GM19025 (cell line): ENCODE data around the gene RNASE12.
A peak's percentile ranks its signal among the peaks of the same experiment; 100 is the strongest.
"Not testable (repeated sequence)": the region's sequence is repeated elsewhere in the genome, so short reads cannot be mapped to it uniquely, and the experiment has no call there.

Experiments used
- ATAC-seq: cut with Tn5 transposase; IDR thresholded peaks from one replicate; pipeline ENCODE4 v1.9.1; 2021; ENCODE audit warnings: mild to moderate bottlenecking, low read depth, moderate library complexity; ENCODE audit not compliant: unreplicated experiment

Gene RNASE12, protein sequence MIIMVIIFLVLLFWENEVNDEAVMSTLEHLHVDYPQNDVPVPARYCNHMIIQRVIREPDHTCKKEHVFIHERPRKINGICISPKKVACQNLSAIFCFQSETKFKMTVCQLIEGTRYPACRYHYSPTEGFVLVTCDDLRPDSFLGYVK

DNA sequence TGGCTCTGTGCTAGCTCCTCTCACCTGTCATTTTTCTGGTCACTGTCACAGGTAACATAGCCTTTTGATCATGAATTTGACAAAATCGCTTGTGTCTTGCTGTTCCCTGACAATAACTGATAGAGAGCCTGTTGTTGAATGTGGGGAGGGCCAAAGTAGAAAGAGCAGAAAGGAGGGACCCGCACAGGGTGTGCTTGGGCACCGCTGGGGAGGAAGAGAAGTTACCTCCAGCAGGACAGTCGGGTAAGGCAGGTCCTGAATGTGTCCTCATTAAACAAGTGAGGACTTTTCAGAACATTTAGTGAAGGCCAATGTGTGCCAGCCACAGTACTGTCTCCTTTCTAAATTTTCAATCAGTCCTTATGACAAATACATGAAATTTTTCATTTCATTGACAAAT is at the start of gene RNASE12:
TSS of gene RNASE12 (minus strand) at position 142 of the 400 bp plus-strand sequence. CDS start 653 bp downstream, outside the sequence.
- ATAC-seq = no peak

DNA sequence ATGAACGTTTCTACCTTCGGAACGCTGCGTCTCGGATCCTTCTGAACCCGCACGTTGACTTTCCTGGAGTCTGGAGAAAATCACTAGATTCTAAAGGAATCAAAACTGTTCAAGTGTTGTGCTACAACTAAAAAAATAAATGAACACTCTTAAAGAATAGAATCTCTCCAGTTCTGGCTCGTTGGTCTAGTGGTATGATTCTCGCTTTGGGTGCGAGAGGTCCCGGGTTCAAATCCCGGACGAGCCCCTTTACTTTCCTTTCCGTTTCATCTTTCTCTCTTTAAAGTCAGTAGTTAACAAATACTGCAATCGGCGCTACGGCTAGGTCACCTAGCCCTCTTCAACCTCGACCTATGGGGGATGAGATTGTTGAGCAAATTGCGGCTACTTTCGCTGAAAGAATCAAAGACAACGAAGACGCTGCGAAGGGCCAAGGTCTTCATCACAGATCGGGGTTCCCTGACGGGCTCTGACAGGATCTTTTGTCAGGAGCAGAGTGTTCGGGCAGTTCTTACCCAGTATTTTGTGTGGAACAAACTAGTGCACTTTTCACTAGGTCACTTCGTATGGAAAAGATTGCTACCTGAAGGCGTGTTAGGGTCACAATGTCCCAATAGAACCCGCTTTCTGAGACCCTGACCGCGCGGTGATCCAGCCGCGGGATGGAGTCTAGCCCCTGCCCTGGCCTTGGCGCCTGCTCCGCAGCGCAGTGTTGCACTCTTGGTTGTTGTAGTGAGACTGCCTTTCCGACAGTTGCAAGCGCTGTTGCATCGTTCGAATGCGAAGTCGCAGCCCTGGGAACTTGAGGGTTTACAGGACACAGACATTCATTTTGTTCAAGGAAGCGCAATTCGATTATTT is 41.9 kb upstream of the RNASE12 start:
- peak; percentile 60 for ATAC-seq

DNA sequence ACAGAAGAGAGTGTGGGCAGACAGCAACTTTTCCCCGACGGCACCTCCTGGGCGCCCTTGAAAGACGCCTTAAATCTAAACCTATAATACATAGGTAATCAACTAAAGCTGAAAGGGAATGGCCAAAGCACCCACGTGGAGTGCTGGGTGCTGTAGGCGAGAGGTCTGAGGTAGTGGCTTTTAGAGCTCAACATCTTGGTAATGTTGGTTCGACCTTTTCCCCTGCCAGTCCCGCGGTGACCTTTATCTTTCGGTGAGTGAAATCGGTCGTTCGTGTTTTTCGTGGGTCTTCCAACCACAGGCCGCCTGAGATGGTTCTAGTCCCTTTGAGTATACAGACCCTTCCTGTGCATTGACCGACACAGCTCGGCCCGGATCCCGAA is 41.3 kb upstream of the RNASE12 start:
- peak; percentile 13 for ATAC-seq

DNA sequence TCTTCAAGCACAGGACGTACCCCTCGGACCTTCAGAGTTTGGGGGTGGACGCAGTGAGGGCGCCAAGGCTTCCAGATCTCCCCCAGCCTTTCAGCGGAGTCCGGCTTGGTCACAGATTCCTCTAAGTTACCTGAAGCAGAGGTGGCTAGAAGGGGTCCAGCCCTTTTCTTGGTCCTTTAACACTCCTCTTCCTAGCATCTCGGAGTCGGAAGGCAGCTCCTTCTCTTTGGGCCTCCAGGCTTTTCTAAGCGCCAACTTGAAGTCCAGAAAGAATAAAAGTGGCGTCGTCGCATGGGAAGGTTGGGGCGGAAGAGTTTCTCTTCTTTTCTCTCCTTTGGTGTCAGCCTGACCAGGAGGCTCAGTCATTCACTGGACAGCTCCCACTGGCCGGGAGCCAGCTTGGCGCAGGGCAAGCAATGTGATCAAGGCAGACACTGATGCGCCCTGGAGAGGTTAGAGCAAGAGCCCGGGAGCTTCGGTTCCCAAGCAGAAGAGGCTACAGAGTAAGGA is 40.8 kb upstream of the RNASE12 start:
- no peak for ATAC-seq

DNA sequence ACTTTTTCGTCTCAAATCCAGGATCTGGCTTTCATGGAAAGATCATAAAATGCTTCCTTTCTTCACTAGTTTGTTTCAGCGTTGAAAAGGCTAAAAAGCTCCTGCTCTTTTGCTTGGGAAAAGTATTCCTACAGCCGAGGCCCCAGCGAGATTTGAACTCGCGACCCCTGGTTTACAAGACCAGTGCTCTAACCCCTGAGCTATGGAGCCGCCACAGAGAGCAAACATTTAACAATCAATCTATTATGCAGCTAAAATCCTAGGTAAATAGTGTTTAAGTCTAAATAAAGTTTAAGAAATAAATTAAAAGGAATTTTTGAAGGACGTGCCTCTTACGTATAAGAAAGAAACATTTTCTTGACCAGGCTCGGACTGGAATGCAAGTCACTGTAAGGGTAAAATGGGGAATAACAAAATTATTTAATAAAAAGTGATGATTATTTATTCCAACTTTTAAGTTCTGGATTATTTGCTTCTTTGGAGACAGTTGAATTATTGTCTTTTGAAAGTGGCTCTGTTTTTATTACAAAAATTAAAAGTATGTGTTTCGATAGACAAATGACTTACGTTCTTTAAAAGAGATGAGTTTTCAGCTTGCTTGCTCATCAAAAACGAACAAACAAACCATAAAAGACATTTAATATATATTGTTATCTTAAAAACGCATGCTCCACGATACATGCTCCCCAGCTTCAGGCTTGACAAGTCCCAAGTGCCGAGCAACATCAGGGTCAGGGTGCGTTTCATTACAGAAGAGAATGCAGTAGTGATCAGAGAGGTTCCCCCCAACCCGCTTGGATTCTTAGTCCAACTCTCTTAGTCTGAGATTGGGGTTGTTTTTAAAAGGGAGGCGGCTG is 40.1 kb upstream of the RNASE12 start:
- ATAC-seq = no peak

DNA sequence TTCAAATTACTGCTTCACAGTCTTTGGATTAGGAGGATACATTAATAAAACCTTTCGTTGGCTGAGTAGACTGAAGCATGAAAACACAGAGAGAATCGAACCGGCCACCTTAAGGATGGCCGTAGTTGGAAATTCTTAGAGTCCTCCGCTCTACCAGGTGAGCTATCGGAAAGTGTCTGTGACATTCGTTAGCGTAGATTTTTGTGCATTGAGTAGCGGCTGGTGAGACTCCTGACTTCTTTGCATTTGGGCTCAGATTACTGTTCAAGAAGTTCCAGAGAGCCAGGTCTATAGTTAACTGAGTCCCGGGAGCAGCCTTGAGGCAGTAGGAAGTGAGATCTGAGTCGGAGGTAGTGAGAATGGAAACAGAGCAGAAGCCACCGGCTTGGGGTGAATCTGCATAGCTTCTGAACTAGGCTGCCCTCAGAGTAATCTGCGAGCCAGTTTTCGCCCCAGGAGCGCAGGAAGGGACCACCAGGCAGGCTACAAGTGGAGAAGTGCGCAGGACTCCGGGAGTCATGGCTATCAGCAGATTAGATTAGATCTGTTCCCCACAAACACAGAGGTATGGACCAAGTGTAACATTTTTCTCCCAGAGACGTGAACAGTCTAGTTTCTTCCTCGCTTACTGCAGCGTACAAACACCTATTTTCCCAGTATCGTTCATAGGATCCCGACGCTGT is 39.3 kb upstream of the RNASE12 start:
- no peak for ATAC-seq

DNA sequence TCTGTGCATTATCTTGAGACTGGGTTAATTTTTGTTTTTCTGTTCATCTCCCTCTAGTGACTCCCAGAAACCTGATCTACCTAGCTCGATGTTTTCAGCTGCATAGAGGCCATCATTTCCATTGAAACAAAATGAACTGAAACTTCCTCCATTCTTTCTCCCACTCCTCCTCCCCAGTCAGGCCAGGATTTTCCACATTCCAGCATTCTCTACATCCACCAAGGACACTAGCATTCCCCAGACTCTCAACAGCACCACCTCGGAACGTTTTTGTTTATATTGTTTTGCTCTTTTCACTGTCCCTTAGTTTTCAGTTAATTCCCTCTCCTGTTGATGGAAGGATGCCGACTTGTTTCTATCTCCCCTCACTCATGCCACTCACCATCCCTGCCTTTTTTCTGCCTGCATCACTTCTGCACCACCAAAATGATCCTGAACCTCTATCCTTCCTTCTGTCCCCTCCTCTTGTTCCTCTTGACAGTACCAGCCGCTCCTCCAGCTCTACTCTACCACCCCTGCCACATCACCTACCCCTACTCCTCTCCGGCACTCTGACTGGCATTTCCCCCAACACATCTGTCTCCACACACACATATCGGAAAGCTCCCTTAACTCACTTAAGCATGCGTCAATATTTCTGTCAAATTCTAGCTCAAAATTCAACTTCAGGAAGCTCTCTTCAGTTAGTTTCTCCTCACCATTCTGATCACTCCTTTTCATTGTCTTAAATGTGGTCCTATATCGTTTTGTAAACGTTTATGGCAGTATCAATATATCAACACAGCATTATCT is 37.1 kb upstream of the RNASE12 start:
- ATAC-seq = no peak

DNA sequence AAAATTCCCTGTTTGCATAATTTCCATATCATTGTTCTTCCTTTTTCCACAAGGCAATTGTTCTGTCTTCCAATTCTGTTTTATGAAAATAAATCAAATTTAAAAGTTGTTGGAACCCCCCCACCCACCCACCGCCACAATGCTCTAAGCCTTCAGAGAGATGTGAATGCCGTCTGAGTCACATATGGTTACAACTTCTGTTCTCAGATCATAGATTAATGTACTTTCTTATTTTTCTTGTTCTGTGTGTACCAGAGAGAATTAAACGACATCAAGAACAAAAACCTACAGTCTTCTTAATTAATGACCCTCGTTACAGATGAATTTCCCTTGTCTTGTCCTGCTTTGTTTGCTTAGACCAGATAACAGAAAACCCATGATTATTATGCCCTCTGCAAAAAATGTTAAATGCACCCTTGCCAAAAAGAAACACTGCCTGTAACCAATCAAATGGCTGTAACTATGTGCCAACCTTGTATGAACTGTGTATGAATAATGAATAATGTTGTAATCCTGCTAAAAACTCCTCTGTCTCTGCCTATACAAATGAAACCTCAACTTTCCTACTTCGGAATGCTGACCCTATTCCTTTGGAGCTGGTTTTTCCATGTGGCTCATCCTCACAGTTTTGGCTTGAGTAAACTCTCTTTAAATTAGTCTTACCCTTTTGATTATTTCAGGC is 36.3 kb upstream of the RNASE12 start:
- ATAC-seq = no peak

DNA sequence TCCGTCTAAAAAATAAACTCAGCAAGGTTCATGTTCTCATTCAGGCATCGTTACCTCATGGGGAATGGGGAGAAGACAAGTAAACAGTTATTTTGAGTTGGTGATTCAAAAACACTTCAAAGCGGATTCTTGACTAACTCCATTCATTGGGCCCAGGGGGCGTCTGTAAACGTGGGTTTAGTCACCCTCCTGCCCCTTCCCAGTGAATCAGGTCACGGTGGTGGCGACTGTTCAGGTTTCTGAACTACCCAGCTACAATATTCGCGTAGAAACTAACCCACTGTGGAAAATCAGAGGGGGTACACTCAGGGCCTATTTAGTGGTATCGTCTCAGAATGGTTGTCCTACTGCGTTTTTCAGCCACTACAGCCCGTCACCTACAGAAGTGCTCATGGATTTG is 35.1 kb upstream of the RNASE12 start:
- no peak for ATAC-seq

DNA sequence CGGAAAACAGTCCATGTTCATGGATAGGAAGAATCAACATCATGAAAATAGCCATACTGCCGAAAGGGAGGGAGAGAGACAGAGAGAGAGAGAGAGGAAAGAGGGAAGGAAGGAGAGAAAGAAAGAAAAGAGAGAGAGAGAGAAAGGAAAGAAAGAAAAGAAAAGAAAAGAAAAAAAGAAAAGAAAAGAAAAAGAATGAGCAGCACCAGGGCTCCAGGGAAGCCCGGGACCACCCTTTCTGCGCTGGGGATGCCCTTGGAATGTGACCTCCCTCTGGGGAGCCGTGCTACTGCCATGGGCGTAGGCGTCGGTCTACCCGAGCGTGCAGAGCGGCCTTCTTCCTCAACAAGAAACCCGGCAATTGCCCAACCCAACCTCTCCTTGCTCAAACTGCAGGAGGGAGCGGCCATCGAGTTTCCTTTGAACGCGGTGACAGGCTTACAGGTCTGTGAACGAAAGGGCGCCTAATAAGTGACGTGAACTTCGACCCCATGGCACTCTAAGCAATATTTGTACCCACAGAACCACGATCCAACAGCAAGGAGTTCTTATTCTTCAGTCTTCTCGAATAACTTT is 33.4 kb upstream of the RNASE12 start:
- peak; percentile 37 for ATAC-seq

DNA sequence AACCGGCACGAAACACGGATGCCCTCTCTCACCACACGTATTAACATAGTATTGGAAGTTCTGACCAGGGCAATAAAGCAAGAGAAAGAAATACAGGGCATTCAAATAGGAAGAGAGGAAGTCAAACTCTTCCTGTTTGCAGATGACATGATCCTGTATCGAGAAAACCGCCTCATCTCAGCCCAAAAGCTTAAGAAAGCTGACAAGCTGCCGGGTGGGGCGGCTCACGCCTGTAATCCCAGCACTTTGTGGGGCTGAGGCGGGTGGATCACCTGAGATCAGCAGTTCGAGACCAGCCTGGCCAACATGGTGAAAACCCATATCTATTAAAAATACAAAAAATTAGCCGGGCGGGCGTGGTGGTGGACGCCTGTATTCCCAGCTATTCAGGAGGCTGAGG is 32.6 kb upstream of the RNASE12 start:
- no peak for ATAC-seq

DNA sequence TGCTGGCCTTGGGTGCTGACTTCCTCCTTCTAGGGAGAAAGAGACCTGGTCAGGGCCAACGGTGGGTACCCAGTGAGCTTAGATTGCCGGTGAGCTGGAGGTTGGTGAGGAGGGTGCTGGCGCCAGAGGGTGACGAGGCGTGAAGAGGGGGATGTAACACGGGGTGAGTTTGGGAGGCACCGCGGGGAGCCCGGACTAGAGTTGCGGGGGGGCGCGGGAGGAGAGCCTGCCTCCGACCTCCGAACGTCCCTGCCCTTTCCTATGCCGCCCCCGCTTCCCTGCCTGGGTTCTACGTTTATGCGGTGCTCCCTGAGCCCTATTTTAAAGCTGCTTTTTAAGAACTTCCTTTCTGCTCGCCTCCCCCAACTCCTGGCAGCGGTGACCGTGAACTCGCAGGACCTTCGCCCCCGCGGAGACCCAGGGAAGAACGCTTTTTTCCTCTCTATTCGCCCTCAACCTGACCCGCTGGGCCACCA is 31.7 kb upstream of the RNASE12 start:
- no peak for ATAC-seq

DNA sequence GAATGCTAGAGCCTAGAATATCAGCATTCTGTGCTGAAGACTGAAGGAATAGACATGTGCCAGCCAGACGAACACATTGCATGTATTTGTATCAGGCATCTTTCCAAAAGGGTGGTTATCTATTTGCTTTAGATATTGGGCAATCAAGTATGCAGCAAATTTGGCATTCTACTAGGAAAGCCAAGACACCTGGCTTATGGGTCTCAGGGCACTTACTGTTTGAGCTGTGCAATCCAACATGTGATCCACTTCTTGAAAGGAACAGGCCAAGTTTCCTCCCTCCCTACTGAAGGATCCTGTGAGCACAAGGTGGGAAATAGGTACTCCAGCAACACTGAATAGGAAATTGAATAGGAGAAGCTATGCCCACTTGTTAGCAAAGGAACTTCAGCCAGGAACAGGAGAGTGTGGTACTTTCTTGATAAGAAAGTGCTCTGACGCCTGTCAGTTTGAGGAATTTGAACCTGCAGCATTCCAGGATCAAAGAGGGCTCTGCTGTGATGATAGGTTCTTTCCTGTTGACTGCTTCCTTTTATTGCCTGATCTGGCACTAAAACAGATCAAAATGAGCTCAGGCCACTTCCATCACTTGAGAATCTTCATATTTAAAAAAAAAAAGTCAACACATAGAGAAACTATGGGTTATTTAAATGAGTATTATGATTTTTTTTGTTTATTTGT is 29.8 kb upstream of the RNASE12 start:
- no peak for ATAC-seq

DNA sequence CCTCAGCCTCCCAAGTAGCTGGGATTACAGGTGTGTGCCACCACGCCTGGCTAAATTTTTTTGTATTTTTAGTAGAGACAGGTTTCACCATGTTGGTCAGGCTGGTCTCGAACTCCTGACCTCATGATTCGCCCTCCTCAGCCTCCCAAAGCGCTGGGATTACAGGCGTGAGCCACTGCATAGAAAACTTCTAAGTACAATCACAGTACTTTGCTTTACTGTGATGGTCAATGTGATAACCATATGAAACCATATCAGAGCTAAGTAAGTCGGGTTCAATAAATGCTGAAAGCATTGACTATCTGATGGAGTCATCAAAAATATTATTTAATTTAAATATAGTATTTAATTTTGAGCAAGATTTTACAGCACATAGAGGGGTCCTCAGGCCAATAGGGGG is 28.5 kb upstream of the RNASE12 start:
- not testable (repeated sequence) for ATAC-seq

DNA sequence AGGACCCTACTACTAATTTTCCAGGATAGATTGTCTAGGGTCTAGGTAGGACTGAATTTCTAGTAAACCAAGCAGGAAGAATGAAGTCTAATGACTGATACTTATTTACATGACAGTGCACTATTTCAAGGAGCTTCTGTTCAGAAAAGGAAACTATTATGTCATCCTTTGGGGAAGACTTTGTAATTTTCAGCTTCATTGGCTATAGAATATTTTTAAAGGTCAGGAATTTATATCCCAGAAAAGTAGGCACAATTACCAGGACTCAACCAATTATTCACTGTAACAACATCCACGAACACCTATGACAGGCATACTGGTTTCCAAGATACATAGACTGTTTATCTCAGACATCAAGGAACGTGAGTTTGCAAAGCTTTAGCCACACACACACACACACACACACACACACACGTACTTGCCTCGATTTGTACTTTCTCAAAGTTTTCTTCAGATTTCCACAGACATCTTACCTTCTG is 27.1 kb upstream of the RNASE12 start:
- no peak for ATAC-seq

DNA sequence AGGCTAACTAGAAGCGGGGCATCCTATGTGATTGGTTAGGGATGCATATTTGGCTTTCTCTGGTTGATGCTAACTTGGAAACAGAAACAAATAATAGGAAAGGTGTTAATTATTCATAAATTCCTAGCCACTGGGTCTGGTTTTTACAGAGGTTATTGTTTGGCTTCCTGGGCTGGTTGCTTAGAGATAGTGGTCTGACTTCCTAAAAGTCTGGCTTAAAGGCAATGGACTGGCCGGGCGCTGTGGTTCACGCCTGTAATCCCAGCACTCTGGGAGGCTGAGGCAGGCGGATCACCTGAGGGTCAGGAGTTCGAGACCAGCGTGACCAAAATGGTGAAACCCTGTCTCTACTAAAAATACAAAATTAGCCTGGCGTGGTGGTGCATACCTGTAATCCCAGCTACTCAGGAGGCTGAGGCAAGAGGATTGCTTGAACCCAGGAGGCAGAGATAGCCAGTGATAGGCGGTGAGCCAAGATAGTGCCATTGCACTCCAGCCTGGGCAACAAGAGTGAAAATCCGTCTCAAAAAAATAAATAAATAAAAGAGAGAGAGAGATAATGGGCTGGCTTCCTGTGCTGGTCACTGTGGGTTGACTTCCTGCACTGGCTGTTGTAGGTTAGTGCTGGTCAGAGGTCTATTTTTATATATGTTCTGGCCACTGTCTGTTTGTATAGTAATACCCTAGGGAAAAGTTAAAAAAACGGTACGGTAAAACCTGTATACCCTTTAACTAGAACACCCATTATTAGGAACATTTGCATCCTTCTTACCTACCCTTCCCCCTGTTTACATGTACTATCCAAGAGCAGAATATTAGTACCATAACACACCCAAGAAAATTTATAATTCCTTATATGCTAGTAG is 26.2 kb upstream of the RNASE12 start:
- no peak for ATAC-seq

DNA sequence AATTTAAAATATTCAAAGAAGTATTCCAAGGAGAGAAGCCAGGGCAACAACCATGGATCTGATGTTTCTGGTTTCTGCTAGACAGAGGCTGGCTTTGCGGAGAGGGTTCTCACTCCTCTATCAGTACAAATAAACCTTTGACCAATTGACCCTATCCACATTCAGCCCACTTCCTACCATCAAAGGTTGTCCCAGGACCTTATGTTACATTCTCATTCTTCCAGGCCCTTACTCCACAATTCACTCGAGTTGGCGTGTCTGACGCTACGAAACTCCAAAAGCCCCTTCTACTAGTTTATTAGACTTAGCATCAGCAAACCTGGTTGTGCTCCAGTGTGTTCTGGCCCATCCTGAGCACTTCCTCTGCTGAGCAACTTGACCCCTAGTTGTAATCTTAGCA is 24.8 kb upstream of the RNASE12 start:
- ATAC-seq = no peak
